UCSD-AML1 (cell line): ENCODE results near the gene UBC.
"Not testable (repeated sequence)": the region's sequence is repeated elsewhere in the genome, so short reads cannot be mapped to it uniquely, and the experiment has no call there.

ENCODE experiments used
- DNase-seq: peaks from one replicate; lab custom pipeline; 2025; ENCODE audit not compliant: unreplicated experiment; lab: John Stamatoyannopoulos, UW

UBC gene

GRCh38 chr12:124931528-124931927 is 17.1 kb upstream of the UBC start:
- not testable (repeated sequence) for DNase-seq

- no peak for DNase-seq
These were observed 16.1 kb upstream of the UBC start for GRCh38 chr12:124930586-124930985.

- DNase-seq, result no peak
These were observed 15.4 kb upstream of the UBC start for GRCh38 chr12:124929649-124930419.

GRCh38 chr12:124928912-124929530 is 14.6 kb upstream of the UBC start:
- no peak for DNase-seq

- no peak for DNase-seq
These were observed 13.9 kb upstream of the UBC start for GRCh38 chr12:124928095-124928911.

GRCh38 chr12:124927201-124928094 is 13.0 kb upstream of the UBC start:
- no peak for DNase-seq

GRCh38 chr12:124925782-124926181 is 11.3 kb upstream of the UBC start:
- DNase-seq, result not testable (repeated sequence)

GRCh38 chr12:124925117-124925516 is 10.7 kb upstream of the UBC start:
- DNase-seq, result no peak

- no peak for DNase-seq
These were observed 9.7 kb upstream of the UBC start for GRCh38 chr12:124923905-124924734.

GRCh38 chr12:124921200-124922031 is 7.0 kb upstream of the UBC start:
- no peak for DNase-seq

GRCh38 chr12:124920353-124920935 is 6.0 kb upstream of the UBC start:
- DNase-seq, result no peak

- DNase-seq, result no peak
These were observed 5.3 kb upstream of the UBC start for GRCh38 chr12:124919521-124920352.

GRCh38 chr12:124918622-124918988 is 4.2 kb upstream of the UBC start:
- DNase-seq, result not testable (repeated sequence)

- no peak for DNase-seq
These were observed 3.6 kb upstream of the UBC start for GRCh38 chr12:124917841-124918621.

- DNase-seq, result no peak
These were observed 2.8 kb upstream of the UBC start for GRCh38 chr12:124917135-124917840.

GRCh38 chr12:124916374-124917134 is 2.1 kb upstream of the UBC start:
- DNase-seq, result no peak
